Uterus (tissue), 2 donors: Measurements from ENCODE around the gene SNX27.
A peak's percentile ranks its signal among the peaks of the same experiment; 100 is the strongest.

Source experiments
- POLR2A ChIP-seq, 2 donors: fragments of 450-650 bp; IDR thresholded peaks; one replicate each; pipeline ENCODE4 v1.6.1; 2016; ENCODE audit warnings: antibody characterized with exemption in 2 of 2, mild to moderate bottlenecking in 1 of 2, moderate library complexity in 1 of 2
- TF ChIP-seq, protein P1 (sequence below), 4 experiments: fragments of 200-600 bp in 2 of 4; fragments of 450-650 bp in 2 of 4; sonication (generic) in 2 of 4; IDR thresholded peaks; one replicate each; pipeline ENCODE4 v1.5.1; 2016 to 2019; ENCODE audit warnings: antibody characterized with exemption in 4 of 4, mild to moderate bottlenecking in 2 of 4, moderate library complexity in 1 of 4

DNA sequence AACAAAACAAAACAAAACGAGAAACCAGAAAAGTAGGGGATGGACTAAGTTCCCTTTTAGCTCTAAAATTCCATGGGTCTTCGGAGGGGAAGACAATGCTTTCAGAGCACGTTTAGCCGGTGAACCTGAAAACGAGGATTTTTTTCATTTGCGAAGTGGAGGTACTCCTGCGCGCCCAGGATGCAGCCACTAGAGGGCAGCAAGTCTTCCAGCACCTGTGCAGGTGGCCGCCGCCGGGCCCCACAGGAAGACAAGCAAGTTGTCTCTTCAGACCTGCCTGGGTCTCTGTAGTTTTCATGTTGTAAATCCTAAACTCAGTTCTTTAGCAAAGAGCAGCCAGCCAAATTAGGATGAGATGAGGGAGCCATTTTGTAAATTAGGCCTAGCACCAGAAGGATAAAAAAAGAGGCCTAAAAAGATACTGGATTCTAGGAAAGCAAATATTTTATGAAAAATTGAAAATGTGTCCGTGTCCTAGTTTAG is 17.7 kb upstream of the SNX27 start:
- TF ChIP-seq POLR2A (IDR thresholded peaks at IDR 0.05), result no peak
- TF ChIP-seq, protein P1, sequence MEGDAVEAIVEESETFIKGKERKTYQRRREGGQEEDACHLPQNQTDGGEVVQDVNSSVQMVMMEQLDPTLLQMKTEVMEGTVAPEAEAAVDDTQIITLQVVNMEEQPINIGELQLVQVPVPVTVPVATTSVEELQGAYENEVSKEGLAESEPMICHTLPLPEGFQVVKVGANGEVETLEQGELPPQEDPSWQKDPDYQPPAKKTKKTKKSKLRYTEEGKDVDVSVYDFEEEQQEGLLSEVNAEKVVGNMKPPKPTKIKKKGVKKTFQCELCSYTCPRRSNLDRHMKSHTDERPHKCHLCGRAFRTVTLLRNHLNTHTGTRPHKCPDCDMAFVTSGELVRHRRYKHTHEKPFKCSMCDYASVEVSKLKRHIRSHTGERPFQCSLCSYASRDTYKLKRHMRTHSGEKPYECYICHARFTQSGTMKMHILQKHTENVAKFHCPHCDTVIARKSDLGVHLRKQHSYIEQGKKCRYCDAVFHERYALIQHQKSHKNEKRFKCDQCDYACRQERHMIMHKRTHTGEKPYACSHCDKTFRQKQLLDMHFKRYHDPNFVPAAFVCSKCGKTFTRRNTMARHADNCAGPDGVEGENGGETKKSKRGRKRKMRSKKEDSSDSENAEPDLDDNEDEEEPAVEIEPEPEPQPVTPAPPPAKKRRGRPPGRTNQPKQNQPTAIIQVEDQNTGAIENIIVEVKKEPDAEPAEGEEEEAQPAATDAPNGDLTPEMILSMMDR (IDR thresholded peaks at IDR 0.05), result peak; percentile 74 to 96 (median 78)
